Upper lobe of right lung (tissue), 1 donor: Measurements from ENCODE around the gene DACH2. TPM values are rescaled to one million over a fixed set of nuclear protein-coding genes. Genes with fewer than 3 reads are reported as not detected.

Experiments
- ATAC-seq: fragments of 200-7000 bp; cut with Tn5 transposase; one replicate; pipeline ENCODE4 v1.9.1; 2020; ENCODE audit warnings: mild to moderate bottlenecking, moderate library complexity
- DNase-seq: peaks from one replicate; pipeline ENCODE4 v3.0.0-alpha.2; 2020
- H3K27ac ChIP-seq: fragments of 200-600 bp; one replicate; pipeline ENCODE4 v1.8.0; 2022
- H3K27me3 ChIP-seq: fragments of 200-600 bp; one replicate; pipeline ENCODE4 v1.8.0; 2022; ENCODE audit warnings: mild to moderate bottlenecking
- H3K36me3 ChIP-seq: fragments of 200-600 bp; one replicate; pipeline ENCODE4 v1.8.0; 2022
- H3K4me1 ChIP-seq: fragments of 200-600 bp; one replicate; pipeline ENCODE4 v1.8.0; 2022
- H3K4me3 ChIP-seq: fragments of 200-600 bp; one replicate; pipeline ENCODE4 v1.8.0; 2022; ENCODE audit warnings: mild to moderate bottlenecking
- H3K9me3 ChIP-seq: fragments of 200-600 bp; one replicate; pipeline ENCODE4 v1.8.0; 2022
- CTCF ChIP-seq: fragments of 200-600 bp; IDR thresholded peaks from one replicate; pipeline ENCODE4 v1.8.0; 2022; ENCODE audit warnings: antibody characterized with exemption
- intact Hi-C: fragments of 100-400 bp; cut with DNase I; formaldehyde crosslinking; loops from one replicate; pipeline ENCODE4 v1.11.0; 2022
- total RNA-seq: library from RNA; stranded (reverse); fragmentation: NEBNext Ultra II Directional; extraction: Animal tissue kit (Norgen Biotek cat#: 25700); gene quantifications from one replicate; pipeline ENCODE4 v1.2.1, GENCODE V29; 2021
- donor health status: DM: no; HTN: yes; CAD: no; lungs with severe emphysema.

The DACH2 gene
- total RNA-seq, 1 donor from 2014 or later = not detected

DNA sequence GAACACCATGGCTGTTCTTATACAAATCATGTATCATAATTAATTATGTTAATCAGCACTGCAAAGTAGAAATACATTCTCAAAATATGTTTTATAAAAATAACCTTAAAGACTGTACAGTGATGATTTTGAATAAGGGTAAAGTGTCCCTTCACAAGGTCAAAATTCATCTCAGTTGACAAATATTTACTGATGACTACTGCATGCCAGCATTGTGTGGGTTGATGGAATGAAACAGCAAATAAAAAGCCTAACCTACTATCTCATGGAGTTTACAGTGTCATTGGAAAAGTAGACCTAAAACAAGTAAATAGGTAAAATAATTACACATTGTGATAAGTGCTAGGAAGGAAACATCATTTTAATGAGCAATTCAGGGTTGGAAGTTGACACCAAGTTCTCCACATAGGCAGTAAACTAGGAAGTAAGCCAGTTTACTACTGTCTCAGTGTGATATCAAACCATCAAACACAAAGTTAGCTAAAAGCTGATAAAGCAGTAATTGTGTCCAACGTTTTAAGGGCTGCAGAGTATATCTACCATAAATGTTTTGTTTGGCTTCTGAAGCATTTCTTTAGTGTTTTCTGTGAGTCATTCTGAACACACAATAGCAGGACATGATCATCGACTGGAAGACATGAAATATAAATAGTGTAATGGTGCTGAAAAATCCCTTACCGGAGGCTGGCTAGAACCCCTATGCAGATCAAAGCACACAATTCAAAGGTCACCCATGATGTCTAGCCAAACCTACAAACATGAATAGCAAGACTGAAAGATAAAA lies 221.8 kb downstream of the DACH2 start:
- DNase-seq (no peak), ATAC-seq (no peak)
- Histone ChIP-seq H3K9me3 (no peaks in the 10 kb centered on the region), H3K27ac (no peak overlapping the region), H3K4me1 (no peaks in the 10 kb centered on the region), H3K36me3 (no peaks in the 10 kb centered on the region), H3K4me3 (no peak overlapping the region), H3K27me3 (no peaks in the 10 kb centered on the region)
- TF ChIP-seq CTCF = no peak
- intact Hi-C loops = no loop called here

- intact Hi-C loops = no loop called here
- Histone ChIP-seq H3K27ac (no peak overlapping the region), H3K4me3 (no peak overlapping the region), H3K27me3 (no peaks in the 10 kb centered on the region), H3K36me3 (no peaks in the 10 kb centered on the region), H3K9me3 (no peaks in the 10 kb centered on the region), H3K4me1 (no peaks in the 10 kb centered on the region)
- DNase-seq = no peak
- no peak for TF ChIP-seq CTCF
- no peak for ATAC-seq
These were observed 222.7 kb downstream of the DACH2 start for GRCh38 chrX:86370927-86371326.

DNA sequence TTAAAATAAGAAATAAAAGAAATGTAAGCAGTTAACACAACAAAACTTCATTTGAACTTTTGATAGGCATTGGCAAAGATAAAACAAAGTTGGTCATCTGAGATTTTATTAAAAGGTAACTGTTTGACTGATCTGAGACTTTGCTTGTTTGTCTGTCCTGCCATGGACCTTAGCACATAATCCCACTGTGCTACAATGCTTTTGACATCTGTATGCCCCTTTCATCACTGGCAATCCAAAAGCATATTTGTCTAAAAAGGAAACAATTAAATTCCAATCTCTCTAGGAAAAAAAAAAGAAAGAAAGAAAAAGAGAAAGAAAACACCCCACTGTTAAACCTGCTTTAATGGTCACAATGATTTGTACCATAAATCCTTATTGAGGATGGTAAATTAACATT lies 231.0 kb downstream of the DACH2 start:
- no peaks in the 10 kb centered on the region for H3K4me1 ChIP-seq
- DNase-seq (no peak), ATAC-seq (no peak)
- no peak overlapping the region for H3K4me3 ChIP-seq
- H3K9me3 ChIP-seq = no peaks in the 10 kb centered on the region
- H3K27ac ChIP-seq = no peak overlapping the region
- no peaks in the 10 kb centered on the region for H3K27me3 ChIP-seq
- no peaks in the 10 kb centered on the region for H3K36me3 ChIP-seq
- TF ChIP-seq CTCF = no peak
- intact Hi-C loops = no loop called here

GRCh38 chrX:86383681-86384540 lies 235.7 kb downstream of the DACH2 start:
- H3K27ac ChIP-seq = no peak overlapping the region
- TF ChIP-seq CTCF = no peak
- H3K36me3 ChIP-seq = no peaks in the 10 kb centered on the region
- no peaks in the 10 kb centered on the region for H3K9me3 ChIP-seq
- H3K27me3 ChIP-seq = no peaks in the 10 kb centered on the region
- H3K4me3 ChIP-seq = no peak overlapping the region
- intact Hi-C loops = no loop called here
- H3K4me1 ChIP-seq = no peaks in the 10 kb centered on the region
- DNase-seq (no peak), ATAC-seq (no peak)

- no peak for DNase-seq
- TF ChIP-seq CTCF = no peak
- Histone ChIP-seq H3K27ac (no peak overlapping the region), H3K27me3 (no peaks in the 10 kb centered on the region), H3K36me3 (no peaks in the 10 kb centered on the region), H3K4me1 (no peaks in the 10 kb centered on the region), H3K9me3 (no peaks in the 10 kb centered on the region), H3K4me3 (no peak overlapping the region)
- ATAC-seq = no peak
- intact Hi-C loops = no loop called here
These were observed 259.1 kb downstream of the DACH2 start for GRCh38 chrX:86407371-86407770.
